CD4-positive, alpha-beta memory T cell (primary cell): ENCODE data around the gene MEN1. TPM values are rescaled to one million over a fixed set of nuclear protein-coding genes. Genes with fewer than 3 reads are reported as not detected.

Experiments
- CTCF ChIA-PET: fragments of 350-600 bp; sonication (Branson Sonifier 250); formaldehyde crosslinking; loops from one replicate; lab custom pipeline; 2021; ENCODE audit warnings: inconsistent platforms; ENCODE audit not compliant: partially characterized antibody; lab: Charles Lee
- POLR2A ChIA-PET: fragments of 350-600 bp; sonication (Branson Sonifier 250); formaldehyde crosslinking; loops from one replicate; lab custom pipeline; 2021; ENCODE audit not compliant: partially characterized antibody; lab: Charles Lee
- DNase-seq, 5 donors: peaks; one replicate each; pipeline versions ENCODE4 v3.0.0 to v3.0.0-alpha.2; 2020 to 2022; ENCODE audit warnings: mixed read lengths in 1 of 5
- H3K27ac ChIP-seq: one replicate; pipeline ENCODE4 v1.7.0; 2013; ENCODE audit warnings: low read depth, low read length
- H3K27me3 ChIP-seq: 2 replicates; pipeline ENCODE4 v1.7.0; 2013; ENCODE audit warnings: mild to moderate bottlenecking, low read length, moderate library complexity; ENCODE audit not compliant: insufficient read depth
- H3K36me3 ChIP-seq: 2 replicates; pipeline ENCODE4 v1.7.0; 2013; ENCODE audit warnings: mild to moderate bottlenecking, low read length, moderate library complexity; ENCODE audit not compliant: insufficient read depth
- H3K4me1 ChIP-seq: 2 replicates; pipeline ENCODE4 v1.7.0; 2013; ENCODE audit warnings: mild to moderate bottlenecking, low read length, moderate library complexity; ENCODE audit not compliant: insufficient read depth
- H3K4me3 ChIP-seq, 2 donors: one replicate each; pipeline ENCODE4 v1.7.0; 2013; ENCODE audit warnings: low read length in 2 of 2, mild to moderate bottlenecking in 1 of 2
- H3K9me3 ChIP-seq, 2 donors: one replicate each; pipeline ENCODE4 v1.7.0; 2013; ENCODE audit warnings: low read length in 2 of 2, control low read depth in 1 of 2; ENCODE audit not compliant: control insufficient read depth in 1 of 2
- H3K27ac Mint-ChIP-seq, 7 donors: one replicate each; pipeline ENCODE4 v1.8.0; 2020 to 2021; ENCODE audit warnings: mixed read lengths in 7 of 7, mild to moderate bottlenecking in 6 of 7, inconsistent platforms in 3 of 7, moderate library complexity in 3 of 7
- H3K27me3 Mint-ChIP-seq, 2 donors: one replicate each; pipeline ENCODE4 v1.8.0; 2020 to 2021; ENCODE audit warnings: mixed read lengths in 2 of 2
- H3K36me3 Mint-ChIP-seq, 2 donors: one replicate each; pipeline ENCODE4 v1.8.0; 2020 to 2021; ENCODE audit warnings: mixed read lengths in 2 of 2, inconsistent platforms in 1 of 2, mild to moderate bottlenecking in 1 of 2
- H3K4me1 Mint-ChIP-seq, 4 donors: one replicate each; pipeline ENCODE4 v1.8.0; 2020 to 2021; ENCODE audit warnings: mixed read lengths in 4 of 4, mild to moderate bottlenecking in 1 of 4
- H3K4me3 Mint-ChIP-seq, 8 donors: one replicate each; pipeline ENCODE4 v1.8.0; 2020 to 2021; ENCODE audit warnings: mixed read lengths in 8 of 8, mild to moderate bottlenecking in 7 of 8, moderate library complexity in 6 of 8, inconsistent platforms in 3 of 8
- H3K9me3 Mint-ChIP-seq, 8 donors: one replicate each; pipeline ENCODE4 v1.8.0; 2020 to 2021; ENCODE audit warnings: mixed read lengths in 8 of 8, mild to moderate bottlenecking in 5 of 8, inconsistent platforms in 3 of 8, moderate library complexity in 1 of 8
- intact Hi-C: fragments of 100-400 bp; cut with micrococcal nuclease; formaldehyde crosslinking; loops from one replicate; pipeline ENCODE4 v1.15.1; 2023
- polyA plus RNA-seq, 2 donors: library from polyadenylated mRNA; unstranded; fragments of 300-500 nt; fragmentation: Illumina TruSeq; gene quantifications; one replicate each; pipeline ENCODE4 v1.2.3, GENCODE V29; 2021
- total RNA-seq, 2 experiments: library from RNA; stranded (reverse); gene quantifications; one replicate each; pipeline ENCODE4 v1.2.3, GENCODE V29; 2021

The MEN1 gene
- total and polyA plus RNA-seq, 4 experiments from 2014 or later: 22.4 to 42.7 (median 41.7) TPM

GRCh38 chr11:64786308-64786707 lies 24.0 kb downstream of the MEN1 start:
- DNase-seq: no peak
- no peaks in the 10 kb centered on the region for H3K27me3 ChIP-seq
- Mint-ChIP-seq H3K4me1 (peaks cover 3 to 9% (median 5%) of the 10 kb centered on the region in 4 donors), H3K9me3 (no peaks in the 10 kb centered on the region), H3K27me3 (no peaks in the 10 kb centered on the region), H3K4me3 (no peak overlapping the region), H3K36me3 (peaks cover 4 to 30% of the 10 kb centered on the region in 2 donors), H3K27ac (peak overlapping the region in 2 of 7 donors; percentile 12 to 29)
- H3K27ac ChIP-seq: no peak overlapping the region
- peaks cover 14% of the 10 kb centered on the region for H3K36me3 ChIP-seq
- H3K4me1 ChIP-seq: peaks cover 6% of the 10 kb centered on the region
- CTCF ChIA-PET: interaction anchor here (1.0 to 3.2 kb wide), 7 partner anchors 11 to 107 kb away, joined by 3 to 12 read pairs (median 4); partner anchors contain the start of gene MAP4K2
- no peaks in the 10 kb centered on the region for H3K9me3 ChIP-seq
- intact Hi-C loops: loop anchor here (5.0 kb wide), 1 partner anchor 226 kb away; the partner anchor contains the start of gene ARL2
- POLR2A ChIA-PET: interaction anchor here (0.9 to 3.0 kb wide), 8 partner anchors 8 to 67 kb away, joined by 3 to 31 read pairs (median 4); partner anchors contain the start of genes RASGRP2 and SF1
- H3K4me3 ChIP-seq: no peak overlapping the region

- peaks cover 11% of the 10 kb centered on the region for H3K36me3 ChIP-seq
- no peaks in the 10 kb centered on the region for H3K27me3 ChIP-seq
- no peak overlapping the region for H3K4me3 Mint-ChIP-seq
- DNase-seq: no peak
- H3K36me3 Mint-ChIP-seq: peaks cover 4 to 22% of the 10 kb centered on the region in 2 donors
- peaks cover 11 to 22% (median 17%) of the 10 kb centered on the region in 4 donors for H3K4me1 Mint-ChIP-seq
- no peak overlapping the region for H3K27ac ChIP-seq
- H3K27ac Mint-ChIP-seq: peak overlapping the region in 4 of 7 donors; percentile 13 to 70 (median 50)
- H3K4me3 ChIP-seq: no peak overlapping the region
- H3K9me3 ChIP-seq: no peaks in the 10 kb centered on the region
- H3K4me1 ChIP-seq: peaks cover 18% of the 10 kb centered on the region
- ChIA-PET CTCF (interaction anchor here (1.2 to 2.4 kb wide), 8 partner anchors 10 to 109 kb away, joined by 3 to 7 read pairs (median 4); partner anchors contain the start of genes MEN1 and RASGRP2), POLR2A (interaction anchor here (0.6 to 3.0 kb wide), 11 partner anchors 9 to 332 kb away, joined by 3 to 31 read pairs (median 3); partner anchors contain the start of genes CDC42BPG, MAP4K2, PYGM and RASGRP2)
- no peaks in the 10 kb centered on the region for H3K27me3 Mint-ChIP-seq
- no peaks in the 10 kb centered on the region for H3K9me3 Mint-ChIP-seq
- intact Hi-C loops: loop anchor here (5.0 kb wide), 1 partner anchor 227 kb away; the partner anchor contains the start of gene ARL2
Measured at GRCh38 chr11:64784813-64785581, 25.4 kb downstream of the MEN1 start.

GRCh38 chr11:64778473-64779298 lies 31.7 kb downstream of the MEN1 start, which contains the start of gene SF1:
SF1 (minus strand) TSS chr11:64778542; CDS start chr11:64778392, 150 bp downstream.
- DNase-seq: peak; percentile 99 to 100 (median 100)
- POLR2A ChIA-PET: interaction anchor here (0.6 to 33.1 kb wide), 51 partner anchors 8 to 1937 kb away, joined by 3 to 1500 read pairs (median 7); partner anchors contain the start of genes ATG2A, CDC42BPG, EHD1 and FAU
- Histone ChIP-seq H3K9me3 (no peaks in the 10 kb centered on the region), H3K4me1 (peaks cover 57% of the 10 kb centered on the region), H3K27ac (peak within 1 kb of the TSS; percentile 98), H3K36me3 (peaks cover 37% of the 10 kb centered on the region), H3K4me3 (peak within 1 kb of the TSS; percentile 94 to 98), H3K27me3 (no peaks in the 10 kb centered on the region)
- Mint-ChIP-seq H3K9me3 (peaks cover 0 to 7% (median 0%) of the 10 kb centered on the region in 8 donors), H3K36me3 (peaks cover 37 to 46% of the 10 kb centered on the region in 2 donors), H3K27ac (peak within 1 kb of the TSS; percentile 98 to 100 (median 98)), H3K4me1 (peaks cover 41 to 70% (median 55%) of the 10 kb centered on the region in 4 donors), H3K4me3 (peak within 1 kb of the TSS; percentile 89 to 96 (median 94)), H3K27me3 (peaks cover 0 to 4% of the 10 kb centered on the region in 2 donors)
- intact Hi-C loops: loop anchor here (1.0 to 10.0 kb wide), 7 partner anchors 9 to 534 kb away; partner anchors contain the start of genes CDC42BPG, CDCA5, FKBP2 and MAP4K2
- CTCF ChIA-PET: interaction anchor here (0.6 to 2.3 kb wide), 15 partner anchors 9 to 507 kb away, joined by 3 to 20 read pairs (median 4); partner anchors contain the start of genes CDC42BPG, MEN1, RASGRP2 and ZNHIT2

GRCh38 chr11:64778223-64778472 lies 32.2 kb downstream of the MEN1 start:
- Histone ChIP-seq H3K27ac (peak overlapping the region; percentile 98), H3K4me3 (peak overlapping the region in 1 of 2 donors; percentile 44), H3K36me3 (peaks cover 42% of the 10 kb centered on the region), H3K4me1 (peaks cover 63% of the 10 kb centered on the region), H3K27me3 (no peaks in the 10 kb centered on the region), H3K9me3 (no peaks in the 10 kb centered on the region)
- POLR2A ChIA-PET: interaction anchor here (0.9 to 33.1 kb wide), 43 partner anchors 8 to 1937 kb away, joined by 3 to 1500 read pairs (median 7); partner anchors contain the start of genes CDC42BPG, EHD1, FAU and FOSL1
- no peak for DNase-seq
- Mint-ChIP-seq H3K27ac (peak overlapping the region; percentile 98 to 100 (median 98)), H3K27me3 (peaks cover 0 to 4% of the 10 kb centered on the region in 2 donors), H3K36me3 (peaks cover 43 to 51% of the 10 kb centered on the region in 2 donors), H3K9me3 (peaks cover 0 to 10% (median 0%) of the 10 kb centered on the region in 8 donors), H3K4me1 (peaks cover 46 to 76% (median 60%) of the 10 kb centered on the region in 4 donors), H3K4me3 (peak overlapping the region in 7 of 8 donors; percentile 86 to 92 (median 88))
- CTCF ChIA-PET: interaction anchor here (0.6 to 2.3 kb wide), 12 partner anchors 9 to 506 kb away, joined by 3 to 20 read pairs (median 4); partner anchors contain the start of genes CDC42BPG and RASGRP2
- intact Hi-C loops: loop anchor here (1.0 to 10.0 kb wide), 5 partner anchors 32 to 533 kb away; partner anchors contain the start of genes CDC42BPG, CDCA5, FKBP2 and MEN1

GRCh38 chr11:64777449-64778222 lies 32.7 kb downstream of the MEN1 start:
- Mint-ChIP-seq H3K27me3 (peaks cover 0 to 4% of the 10 kb centered on the region in 2 donors), H3K9me3 (peaks cover 0 to 10% (median 0%) of the 10 kb centered on the region in 8 donors), H3K4me1 (peaks cover 52 to 81% (median 64%) of the 10 kb centered on the region in 4 donors), H3K36me3 (peaks cover 48 to 56% of the 10 kb centered on the region in 2 donors), H3K4me3 (peak overlapping the region; percentile 89 to 96 (median 94)), H3K27ac (peak overlapping the region; percentile 93 to 98 (median 95))
- H3K4me3 ChIP-seq: peak overlapping the region; percentile 94 to 98
- DNase-seq: peak; percentile 78 to 86 (median 85)
- H3K27ac ChIP-seq: peak overlapping the region; percentile 98
- H3K27me3 ChIP-seq: no peaks in the 10 kb centered on the region
- intact Hi-C loops: loop anchor here (1.0 to 10.0 kb wide), 6 partner anchors 15 to 533 kb away; partner anchors contain the start of genes CDC42BPG, CDCA5, FKBP2 and MEN1
- H3K9me3 ChIP-seq: no peaks in the 10 kb centered on the region
- ChIA-PET POLR2A (interaction anchor here (0.7 to 33.1 kb wide), 28 partner anchors 9 to 1082 kb away, joined by 3 to 1500 read pairs (median 10); partner anchors contain the start of genes ARL2, CDC42BPG, EHD1 and FAU), CTCF (interaction anchor here (1.5 to 4.1 kb wide), 5 partner anchors 10 to 89 kb away, joined by 3 to 37 read pairs (median 4); partner anchors contain the start of genes PYGM and RASGRP2)
- H3K36me3 ChIP-seq: peaks cover 47% of the 10 kb centered on the region
- H3K4me1 ChIP-seq: peaks cover 68% of the 10 kb centered on the region
